Measurements from ENCODE around the gene C6orf141.

DNA sequence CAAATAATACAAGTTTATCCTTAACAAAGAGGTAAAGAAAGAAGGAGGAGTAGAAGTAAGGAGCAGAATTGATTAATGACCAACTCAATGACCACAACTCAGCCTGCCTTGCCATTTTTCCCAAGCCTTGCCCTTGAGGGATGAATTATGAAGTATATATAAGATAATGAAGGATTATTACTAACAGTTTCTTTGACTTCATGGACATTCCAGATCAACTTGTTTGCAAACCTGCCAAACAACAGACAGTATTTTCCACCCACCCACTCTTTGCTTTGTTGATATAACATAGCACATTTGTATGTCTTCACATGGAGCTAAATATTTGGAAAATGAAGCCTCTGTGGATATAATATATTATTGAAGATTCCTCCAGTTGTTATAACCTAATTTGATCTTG, 9.9 kb upstream of the C6orf141 start:
- TF ChIP-seq, protein P1, sequence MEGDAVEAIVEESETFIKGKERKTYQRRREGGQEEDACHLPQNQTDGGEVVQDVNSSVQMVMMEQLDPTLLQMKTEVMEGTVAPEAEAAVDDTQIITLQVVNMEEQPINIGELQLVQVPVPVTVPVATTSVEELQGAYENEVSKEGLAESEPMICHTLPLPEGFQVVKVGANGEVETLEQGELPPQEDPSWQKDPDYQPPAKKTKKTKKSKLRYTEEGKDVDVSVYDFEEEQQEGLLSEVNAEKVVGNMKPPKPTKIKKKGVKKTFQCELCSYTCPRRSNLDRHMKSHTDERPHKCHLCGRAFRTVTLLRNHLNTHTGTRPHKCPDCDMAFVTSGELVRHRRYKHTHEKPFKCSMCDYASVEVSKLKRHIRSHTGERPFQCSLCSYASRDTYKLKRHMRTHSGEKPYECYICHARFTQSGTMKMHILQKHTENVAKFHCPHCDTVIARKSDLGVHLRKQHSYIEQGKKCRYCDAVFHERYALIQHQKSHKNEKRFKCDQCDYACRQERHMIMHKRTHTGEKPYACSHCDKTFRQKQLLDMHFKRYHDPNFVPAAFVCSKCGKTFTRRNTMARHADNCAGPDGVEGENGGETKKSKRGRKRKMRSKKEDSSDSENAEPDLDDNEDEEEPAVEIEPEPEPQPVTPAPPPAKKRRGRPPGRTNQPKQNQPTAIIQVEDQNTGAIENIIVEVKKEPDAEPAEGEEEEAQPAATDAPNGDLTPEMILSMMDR (IDR thresholded peaks at IDR 0.05; ENCODE audit: low read depth, low read length, poor library complexity, severe bottlenecking), result no peak
- TF ChIP-seq EZH2phosphoT487 (IDR thresholded peaks at IDR 0.05; ENCODE audit: borderline replicate concordance, low read length), result no peak
